Glutamatergic neuron (in vitro differentiated cells): Measurements from ENCODE around the gene GDI1. TPM values are rescaled to one million over a fixed set of nuclear protein-coding genes. Genes with fewer than 3 reads are reported as not detected.

Experiments used
- DNase-seq: peaks from one replicate; pipeline ENCODE4 v3.0.0; 2022
- H3K27ac Mint-ChIP-seq: one replicate; pipeline ENCODE4 v1.8.0; 2020; ENCODE audit warnings: mild to moderate bottlenecking, mixed read lengths, inconsistent platforms; ENCODE audit not compliant: unreplicated experiment
- H3K27me3 Mint-ChIP-seq: one replicate; pipeline ENCODE4 v1.8.0; 2020; ENCODE audit warnings: mild to moderate bottlenecking, moderate library complexity, mixed read lengths, inconsistent platforms; ENCODE audit not compliant: unreplicated experiment
- H3K36me3 Mint-ChIP-seq: one replicate; pipeline ENCODE4 v1.8.0; 2020; ENCODE audit warnings: mild to moderate bottlenecking, mixed read lengths, inconsistent platforms; ENCODE audit not compliant: unreplicated experiment
- H3K4me1 Mint-ChIP-seq: one replicate; pipeline ENCODE4 v1.8.0; 2020; ENCODE audit warnings: mild to moderate bottlenecking, low read depth, mixed read lengths, inconsistent platforms; ENCODE audit not compliant: unreplicated experiment
- H3K4me3 Mint-ChIP-seq: one replicate; pipeline ENCODE4 v1.8.0; 2020; ENCODE audit warnings: mild to moderate bottlenecking, mixed read lengths, inconsistent platforms; ENCODE audit not compliant: unreplicated experiment
- H3K9me3 Mint-ChIP-seq: one replicate; pipeline ENCODE4 v1.8.0; 2020; ENCODE audit warnings: mild to moderate bottlenecking, moderate library complexity, mixed read lengths, inconsistent platforms; ENCODE audit not compliant: unreplicated experiment
- total RNA-seq: library from RNA; stranded (reverse); fragmentation: NEBNext Ultra II Directional; extraction: Animal tissue kit (Norgen Biotek cat#: 25700); gene quantifications from one replicate; pipeline ENCODE4 v1.2.1, GENCODE V29; 2021; ENCODE audit not compliant: unreplicated experiment
- TF ChIP-seq, protein P1 (sequence below): fragments of 200-600 bp; sonication (generic); IDR thresholded peaks from one replicate; pipeline ENCODE4 v1.5.0; 2021; ENCODE audit not compliant: partially characterized antibody, unreplicated experiment

Gene GDI1
- total RNA-seq, 1 donor from 2014 or later = 730 TPM

DNA sequence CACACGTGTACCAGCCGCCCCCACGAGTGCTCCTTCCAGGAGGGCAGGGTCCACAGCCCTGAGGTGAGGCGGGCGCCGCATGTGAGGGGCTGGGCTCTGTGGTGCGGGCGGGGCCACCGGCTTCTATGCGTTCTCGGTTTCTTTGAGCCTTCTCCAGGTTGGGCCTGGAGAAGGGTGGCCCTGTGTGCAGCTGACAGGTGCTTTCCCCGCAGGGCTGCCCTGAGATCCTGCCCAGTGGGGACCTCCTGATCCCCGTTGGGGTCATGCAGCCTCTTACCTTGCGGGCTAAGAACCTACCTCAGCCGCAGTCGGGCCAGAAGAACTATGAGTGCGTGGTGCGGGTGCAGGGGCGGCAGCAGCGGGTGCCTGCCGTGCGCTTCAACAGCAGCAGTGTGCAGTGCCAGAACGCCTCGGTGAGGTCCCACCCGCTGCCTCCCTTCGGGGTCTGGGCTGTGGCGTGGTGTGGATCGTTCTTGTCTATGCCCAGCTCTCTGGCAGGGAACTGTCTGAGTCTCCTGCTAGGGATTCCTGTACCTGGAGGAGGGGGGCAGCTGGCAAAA is 27.9 kb downstream of the GDI1 start:
- Mint-ChIP-seq H3K36me3 (no peaks in the 10 kb centered on the region), H3K4me3 (no peak overlapping the region), H3K9me3 (peaks cover 3% of the 10 kb centered on the region), H3K27ac (no peak overlapping the region), H3K27me3 (peaks cover 4% of the 10 kb centered on the region), H3K4me1 (peaks cover 4% of the 10 kb centered on the region)
- no peak for DNase-seq
- TF ChIP-seq, protein P1, sequence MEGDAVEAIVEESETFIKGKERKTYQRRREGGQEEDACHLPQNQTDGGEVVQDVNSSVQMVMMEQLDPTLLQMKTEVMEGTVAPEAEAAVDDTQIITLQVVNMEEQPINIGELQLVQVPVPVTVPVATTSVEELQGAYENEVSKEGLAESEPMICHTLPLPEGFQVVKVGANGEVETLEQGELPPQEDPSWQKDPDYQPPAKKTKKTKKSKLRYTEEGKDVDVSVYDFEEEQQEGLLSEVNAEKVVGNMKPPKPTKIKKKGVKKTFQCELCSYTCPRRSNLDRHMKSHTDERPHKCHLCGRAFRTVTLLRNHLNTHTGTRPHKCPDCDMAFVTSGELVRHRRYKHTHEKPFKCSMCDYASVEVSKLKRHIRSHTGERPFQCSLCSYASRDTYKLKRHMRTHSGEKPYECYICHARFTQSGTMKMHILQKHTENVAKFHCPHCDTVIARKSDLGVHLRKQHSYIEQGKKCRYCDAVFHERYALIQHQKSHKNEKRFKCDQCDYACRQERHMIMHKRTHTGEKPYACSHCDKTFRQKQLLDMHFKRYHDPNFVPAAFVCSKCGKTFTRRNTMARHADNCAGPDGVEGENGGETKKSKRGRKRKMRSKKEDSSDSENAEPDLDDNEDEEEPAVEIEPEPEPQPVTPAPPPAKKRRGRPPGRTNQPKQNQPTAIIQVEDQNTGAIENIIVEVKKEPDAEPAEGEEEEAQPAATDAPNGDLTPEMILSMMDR = no peak

DNA sequence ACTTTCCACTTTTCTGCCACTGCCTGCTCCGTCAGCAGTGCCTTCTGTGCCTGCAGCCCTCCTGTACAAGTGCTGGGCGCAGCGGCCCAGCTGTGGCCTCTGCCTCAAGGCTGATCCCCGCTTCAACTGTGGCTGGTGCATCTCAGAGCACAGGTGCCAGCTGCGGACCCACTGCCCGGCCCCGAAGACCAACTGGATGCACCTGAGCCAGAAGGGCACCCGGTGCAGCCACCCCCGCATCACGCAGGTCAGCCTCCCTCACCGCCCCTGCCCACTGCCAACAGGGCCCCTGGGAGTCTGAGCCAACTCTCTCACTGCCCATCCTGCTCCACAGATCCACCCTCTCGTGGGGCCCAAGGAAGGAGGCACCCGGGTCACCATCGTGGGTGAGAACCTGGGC is 28.6 kb downstream of the GDI1 start:
- Mint-ChIP-seq H3K4me1 (peaks cover 4% of the 10 kb centered on the region), H3K27ac (no peak overlapping the region), H3K36me3 (no peaks in the 10 kb centered on the region), H3K9me3 (peaks cover 3% of the 10 kb centered on the region), H3K4me3 (no peak overlapping the region), H3K27me3 (peaks cover 2% of the 10 kb centered on the region)
- TF ChIP-seq, protein P1 = no peak
- DNase-seq = no peak

DNA sequence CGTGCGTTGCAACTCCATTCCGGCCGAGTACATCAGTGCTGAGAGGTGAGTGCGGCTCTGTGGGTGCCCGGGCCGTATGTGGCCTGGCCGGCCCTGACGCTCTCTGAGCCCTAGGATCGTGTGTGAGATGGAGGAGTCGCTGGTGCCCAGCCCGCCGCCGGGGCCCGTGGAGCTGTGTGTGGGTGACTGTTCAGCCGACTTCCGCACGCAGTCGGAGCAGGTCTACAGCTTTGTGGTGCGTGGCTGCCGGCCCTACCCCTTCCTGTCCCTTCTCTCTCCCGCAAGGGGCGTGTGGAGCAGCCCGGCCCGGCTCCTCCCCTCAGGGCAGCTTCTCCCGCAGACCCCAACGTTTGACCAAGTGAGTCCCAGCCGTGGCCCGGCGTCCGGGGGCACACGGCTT is 29.1 kb downstream of the GDI1 start:
- no peaks in the 10 kb centered on the region for H3K36me3 Mint-ChIP-seq
- TF ChIP-seq, protein P1 = no peak
- no peak for DNase-seq
- no peak overlapping the region for H3K4me3 Mint-ChIP-seq
- H3K4me1 Mint-ChIP-seq = peaks cover 2% of the 10 kb centered on the region
- no peak overlapping the region for H3K27ac Mint-ChIP-seq
- H3K27me3 Mint-ChIP-seq = peaks cover 2% of the 10 kb centered on the region
- H3K9me3 Mint-ChIP-seq = peaks cover 2% of the 10 kb centered on the region

DNA sequence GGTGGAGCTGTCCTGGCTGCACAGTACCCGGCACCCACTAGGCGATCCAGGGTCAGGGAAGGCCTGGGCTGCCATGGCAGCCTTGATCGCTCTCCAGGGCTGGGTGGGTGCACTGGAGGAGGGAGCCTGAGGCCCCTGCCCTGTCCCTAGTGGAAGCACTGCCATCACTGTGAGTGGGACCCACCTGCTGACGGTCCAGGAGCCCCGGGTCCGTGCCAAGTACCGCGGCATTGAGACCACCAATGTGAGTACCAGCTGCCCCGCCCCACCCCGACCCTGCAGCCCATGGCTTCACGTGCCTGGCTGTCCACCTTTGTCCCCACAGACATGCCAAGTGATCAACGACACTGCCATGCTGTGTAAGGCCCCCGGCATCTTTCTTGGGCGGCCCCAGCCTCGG is 30.0 kb downstream of the GDI1 start:
- Mint-ChIP-seq H3K9me3 (no peaks in the 10 kb centered on the region), H3K27ac (no peak overlapping the region), H3K27me3 (peaks cover 2% of the 10 kb centered on the region), H3K4me1 (peaks cover under 1% of the 10 kb centered on the region), H3K36me3 (no peaks in the 10 kb centered on the region), H3K4me3 (no peak overlapping the region)
- TF ChIP-seq, protein P1 = no peak
- DNase-seq = no peak

DNA sequence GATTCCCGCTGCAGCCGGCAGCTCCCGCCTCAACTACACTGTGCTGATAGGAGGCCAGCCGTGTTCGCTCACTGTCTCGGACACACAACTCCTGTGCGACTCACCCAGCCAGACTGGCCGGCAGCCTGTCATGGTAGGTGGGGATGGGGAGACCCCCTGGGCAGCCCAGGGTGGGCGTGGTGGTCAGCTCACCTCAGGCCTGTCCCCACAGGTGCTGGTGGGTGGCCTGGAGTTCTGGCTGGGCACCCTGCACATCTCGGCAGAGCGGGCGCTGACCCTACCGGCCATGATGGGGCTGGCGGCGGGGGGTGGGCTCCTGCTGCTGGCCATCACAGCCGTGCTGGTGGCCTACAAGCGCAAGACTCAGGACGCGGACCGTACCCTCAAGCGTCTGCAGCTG is 30.6 kb downstream of the GDI1 start:
- H3K4me1 Mint-ChIP-seq = no peaks in the 10 kb centered on the region
- no peak overlapping the region for H3K27ac Mint-ChIP-seq
- no peak for DNase-seq
- TF ChIP-seq, protein P1 = no peak
- H3K36me3 Mint-ChIP-seq = no peaks in the 10 kb centered on the region
- H3K9me3 Mint-ChIP-seq = no peaks in the 10 kb centered on the region
- H3K27me3 Mint-ChIP-seq = peaks cover 2% of the 10 kb centered on the region
- H3K4me3 Mint-ChIP-seq = no peak overlapping the region
